ENCODE results near the gene SLC25A21.
"Not testable (repeated sequence)": the region's sequence is repeated elsewhere in the genome, so short reads cannot be mapped to it uniquely, and the experiment has no call there.

SLC25A21 gene

GRCh38 chr14:37172024-37172869 is at the start of gene SLC25A21:
SLC25A21 (minus strand) TSS chr14:37172606.
- H3K4me3 Mint-ChIP-seq: no peak within 1 kb of the TSS
- no peaks in the 10 kb centered on the region for H3K27me3 Mint-ChIP-seq
- no peaks in the 10 kb centered on the region for H3K36me3 Mint-ChIP-seq (ENCODE audit: insufficient read depth)
- no peak for ATAC-seq (replicated peaks; ENCODE audit: extremely low read depth, poor library complexity, severe bottlenecking)
- H3K27ac Mint-ChIP-seq (ENCODE audit: low read depth): no peak within 1 kb of the TSS
- H3K9me3 Mint-ChIP-seq: peaks cover 14% of the 10 kb centered on the region
- no peaks in the 10 kb centered on the region for H3K4me1 Mint-ChIP-seq
- DNase-seq (ENCODE audit: low spot score in 2 of 2): no peak

- Mint-ChIP-seq H3K9me3 (peaks cover 21% of the 10 kb centered on the region), H3K27ac (ENCODE audit: low read depth) (no peak overlapping the region), H3K36me3 (ENCODE audit: insufficient read depth) (no peaks in the 10 kb centered on the region), H3K27me3 (no peaks in the 10 kb centered on the region), H3K4me1 (no peaks in the 10 kb centered on the region), H3K4me3 (no peak overlapping the region)
- no peak for DNase-seq (ENCODE audit: low spot score in 2 of 2)
- no peak for ATAC-seq (replicated peaks; ENCODE audit: extremely low read depth, poor library complexity, severe bottlenecking)
These were observed 48.7 kb upstream of the SLC25A21 start for GRCh38 chr14:37221073-37221472.

GRCh38 chr14:37215345-37215744 is 42.9 kb upstream of the SLC25A21 start:
- no peak for ATAC-seq (replicated peaks; ENCODE audit: extremely low read depth, poor library complexity, severe bottlenecking)
- no peak for DNase-seq (ENCODE audit: low spot score in 2 of 2)
- no peaks in the 10 kb centered on the region for H3K4me1 Mint-ChIP-seq
- no peak overlapping the region for H3K4me3 Mint-ChIP-seq
- H3K9me3 Mint-ChIP-seq: peaks cover 35% of the 10 kb centered on the region
- no peaks in the 10 kb centered on the region for H3K36me3 Mint-ChIP-seq (ENCODE audit: insufficient read depth)
- no peak overlapping the region for H3K27ac Mint-ChIP-seq (ENCODE audit: low read depth)
- no peaks in the 10 kb centered on the region for H3K27me3 Mint-ChIP-seq

GRCh38 chr14:37213016-37213415 is 40.6 kb upstream of the SLC25A21 start:
- H3K27ac Mint-ChIP-seq (ENCODE audit: low read depth): no peak overlapping the region
- no peaks in the 10 kb centered on the region for H3K27me3 Mint-ChIP-seq
- no peaks in the 10 kb centered on the region for H3K36me3 Mint-ChIP-seq (ENCODE audit: insufficient read depth)
- DNase-seq (ENCODE audit: low spot score in 2 of 2) (no peak), ATAC-seq (replicated peaks; ENCODE audit: extremely low read depth, poor library complexity, severe bottlenecking) (no peak)
- no peaks in the 10 kb centered on the region for H3K4me1 Mint-ChIP-seq
- no peak overlapping the region for H3K4me3 Mint-ChIP-seq
- H3K9me3 Mint-ChIP-seq: peaks cover 42% of the 10 kb centered on the region

- H3K4me3 Mint-ChIP-seq: no peak overlapping the region
- DNase-seq (ENCODE audit: low spot score in 2 of 2) (no peak), ATAC-seq (replicated peaks; ENCODE audit: extremely low read depth, poor library complexity, severe bottlenecking) (no peak)
- H3K27ac Mint-ChIP-seq (ENCODE audit: low read depth): no peak overlapping the region
- H3K36me3 Mint-ChIP-seq (ENCODE audit: insufficient read depth): no peaks in the 10 kb centered on the region
- no peaks in the 10 kb centered on the region for H3K4me1 Mint-ChIP-seq
- H3K9me3 Mint-ChIP-seq: peaks cover 30% of the 10 kb centered on the region
- H3K27me3 Mint-ChIP-seq: no peaks in the 10 kb centered on the region
These were observed 38.0 kb upstream of the SLC25A21 start for GRCh38 chr14:37210448-37210847.

GRCh38 chr14:37209617-37210016 is 37.2 kb upstream of the SLC25A21 start:
- H3K9me3 Mint-ChIP-seq: peaks cover 23% of the 10 kb centered on the region
- H3K27me3 Mint-ChIP-seq: not testable (repeated sequence)

GRCh38 chr14:37205623-37206605 is 33.5 kb upstream of the SLC25A21 start:
- H3K4me1 Mint-ChIP-seq; H3K36me3 Mint-ChIP-seq (ENCODE audit: insufficient read depth); H3K4me3 Mint-ChIP-seq; H3K27ac Mint-ChIP-seq (ENCODE audit: low read depth); ATAC-seq (replicated peaks; ENCODE audit: extremely low read depth, poor library complexity, severe bottlenecking); H3K27me3 Mint-ChIP-seq; DNase-seq (ENCODE audit: low spot score in 2 of 2): not testable (repeated sequence)
- H3K9me3 Mint-ChIP-seq: peaks cover 10% of the 10 kb centered on the region

More at GRCh38 chr14:37209617-37210016, 37.2 kb upstream of the SLC25A21 start:
- not testable (repeated sequence) for H3K36me3 Mint-ChIP-seq (ENCODE audit: insufficient read depth); H3K27ac Mint-ChIP-seq (ENCODE audit: low read depth); DNase-seq (ENCODE audit: low spot score in 2 of 2); H3K4me3 Mint-ChIP-seq; H3K4me1 Mint-ChIP-seq; ATAC-seq (replicated peaks; ENCODE audit: extremely low read depth, poor library complexity, severe bottlenecking)

GRCh38 chr14:37203423-37203822 is 31.0 kb upstream of the SLC25A21 start:
- DNase-seq (ENCODE audit: low spot score in 2 of 2) (no peak), ATAC-seq (replicated peaks; ENCODE audit: extremely low read depth, poor library complexity, severe bottlenecking) (no peak)
- H3K27me3 Mint-ChIP-seq: no peaks in the 10 kb centered on the region
- H3K36me3 Mint-ChIP-seq (ENCODE audit: insufficient read depth): peaks cover 1% of the 10 kb centered on the region
- H3K9me3 Mint-ChIP-seq: no peaks in the 10 kb centered on the region
- no peaks in the 10 kb centered on the region for H3K4me1 Mint-ChIP-seq
- H3K4me3 Mint-ChIP-seq: no peak overlapping the region
- no peak overlapping the region for H3K27ac Mint-ChIP-seq (ENCODE audit: low read depth)

- H3K4me3 Mint-ChIP-seq: no peak overlapping the region
- no peaks in the 10 kb centered on the region for H3K4me1 Mint-ChIP-seq
- DNase-seq (ENCODE audit: low spot score in 2 of 2): no peak
- H3K9me3 Mint-ChIP-seq: no peaks in the 10 kb centered on the region
- peaks cover 1% of the 10 kb centered on the region for H3K36me3 Mint-ChIP-seq (ENCODE audit: insufficient read depth)
- no peak for ATAC-seq (replicated peaks; ENCODE audit: extremely low read depth, poor library complexity, severe bottlenecking)
- H3K27me3 Mint-ChIP-seq: no peaks in the 10 kb centered on the region
- H3K27ac Mint-ChIP-seq (ENCODE audit: low read depth): no peak overlapping the region
These were observed 30.4 kb upstream of the SLC25A21 start for GRCh38 chr14:37202812-37203211.

GRCh38 chr14:37202265-37202664 is 29.9 kb upstream of the SLC25A21 start:
- H3K27me3 Mint-ChIP-seq: no peaks in the 10 kb centered on the region
- no peak overlapping the region for H3K27ac Mint-ChIP-seq (ENCODE audit: low read depth)
- no peaks in the 10 kb centered on the region for H3K4me1 Mint-ChIP-seq
- peaks cover 1% of the 10 kb centered on the region for H3K36me3 Mint-ChIP-seq (ENCODE audit: insufficient read depth)
- DNase-seq (ENCODE audit: low spot score in 2 of 2) (no peak), ATAC-seq (replicated peaks; ENCODE audit: extremely low read depth, poor library complexity, severe bottlenecking) (no peak)
- H3K9me3 Mint-ChIP-seq: no peaks in the 10 kb centered on the region
- no peak overlapping the region for H3K4me3 Mint-ChIP-seq

GRCh38 chr14:37201724-37202123 is 29.3 kb upstream of the SLC25A21 start:
- Mint-ChIP-seq H3K4me1 (no peaks in the 10 kb centered on the region), H3K27me3 (no peaks in the 10 kb centered on the region), H3K9me3 (no peaks in the 10 kb centered on the region), H3K36me3 (ENCODE audit: insufficient read depth) (peaks cover 1% of the 10 kb centered on the region), H3K4me3 (no peak overlapping the region), H3K27ac (ENCODE audit: low read depth) (no peak overlapping the region)
- no peak for DNase-seq (ENCODE audit: low spot score in 2 of 2)
- ATAC-seq (replicated peaks; ENCODE audit: extremely low read depth, poor library complexity, severe bottlenecking): no peak

- Mint-ChIP-seq H3K4me3 (no peak overlapping the region), H3K36me3 (ENCODE audit: insufficient read depth) (peaks cover 1% of the 10 kb centered on the region), H3K27ac (ENCODE audit: low read depth) (no peak overlapping the region), H3K9me3 (peaks cover 8% of the 10 kb centered on the region), H3K4me1 (no peaks in the 10 kb centered on the region), H3K27me3 (no peaks in the 10 kb centered on the region)
- no peak for DNase-seq (ENCODE audit: low spot score in 2 of 2)
- ATAC-seq (replicated peaks; ENCODE audit: extremely low read depth, poor library complexity, severe bottlenecking): no peak
These were observed 26.5 kb upstream of the SLC25A21 start for GRCh38 chr14:37198907-37199306.

GRCh38 chr14:37198273-37198598 is 25.8 kb upstream of the SLC25A21 start:
- no peaks in the 10 kb centered on the region for H3K36me3 Mint-ChIP-seq (ENCODE audit: insufficient read depth)
- no peaks in the 10 kb centered on the region for H3K4me1 Mint-ChIP-seq
- no peak overlapping the region for H3K27ac Mint-ChIP-seq (ENCODE audit: low read depth)
- H3K9me3 Mint-ChIP-seq: peaks cover 8% of the 10 kb centered on the region
- no peak overlapping the region for H3K4me3 Mint-ChIP-seq
- ATAC-seq (replicated peaks; ENCODE audit: extremely low read depth, poor library complexity, severe bottlenecking) (no peak), DNase-seq (ENCODE audit: low spot score in 2 of 2) (no peak)
- no peaks in the 10 kb centered on the region for H3K27me3 Mint-ChIP-seq

Data from central memory CD8-positive, alpha-beta T cell (primary cell).